Esophagus muscularis mucosa (tissue), 4 donors: ENCODE results near the gene DSCAM.

ENCODE experiments used
- EP300 ChIP-seq: sonication (generic); formaldehyde crosslinking; IDR thresholded peaks from one replicate; pipeline ENCODE4 v1.6.1; 2017; ENCODE audit warnings: antibody characterized with exemption
- POLR2A ChIP-seq: fragments of 450-650 bp; IDR thresholded peaks from one replicate; pipeline ENCODE4 v1.6.1; 2017; ENCODE audit warnings: antibody characterized with exemption, moderate library complexity, mild to moderate bottlenecking, low read depth
- POLR2AphosphoS5 ChIP-seq, 2 donors: sonication (generic); formaldehyde crosslinking; IDR thresholded peaks; one replicate each; pipeline ENCODE4 v1.6.1; 2017; ENCODE audit warnings: antibody characterized with exemption in 2 of 2
- TF ChIP-seq, protein P1 (sequence below), 3 experiments: fragments of 200-600 bp in 2 of 3; fragments of 450-650 bp in 1 of 3; sonication (generic) in 2 of 3; IDR thresholded peaks; one replicate each; pipeline ENCODE4 v1.5.1; 2017 to 2019; ENCODE audit warnings: antibody characterized with exemption in 3 of 3, mild to moderate bottlenecking in 2 of 3, moderate library complexity in 1 of 3

DNA sequence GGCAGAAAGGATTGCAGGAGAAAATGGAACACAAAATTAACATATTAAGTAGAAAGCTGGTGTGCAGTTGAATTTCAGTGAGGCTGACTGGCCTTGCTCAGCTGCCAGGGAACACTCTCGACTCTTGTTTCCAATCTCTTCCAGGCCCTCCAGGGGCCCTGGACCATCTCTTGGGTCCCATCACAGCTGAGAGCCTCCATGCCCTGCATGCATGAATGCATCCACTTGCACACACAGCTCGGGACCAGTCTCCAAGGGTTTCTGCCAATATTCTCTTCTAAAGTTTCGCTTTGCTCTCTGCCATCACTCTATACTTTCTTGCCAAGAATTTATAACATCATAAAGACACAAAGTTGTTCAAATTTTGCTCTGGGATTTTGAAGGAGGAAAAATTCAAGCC, 200.3 kb downstream of the DSCAM start:
- TF ChIP-seq, protein P1, sequence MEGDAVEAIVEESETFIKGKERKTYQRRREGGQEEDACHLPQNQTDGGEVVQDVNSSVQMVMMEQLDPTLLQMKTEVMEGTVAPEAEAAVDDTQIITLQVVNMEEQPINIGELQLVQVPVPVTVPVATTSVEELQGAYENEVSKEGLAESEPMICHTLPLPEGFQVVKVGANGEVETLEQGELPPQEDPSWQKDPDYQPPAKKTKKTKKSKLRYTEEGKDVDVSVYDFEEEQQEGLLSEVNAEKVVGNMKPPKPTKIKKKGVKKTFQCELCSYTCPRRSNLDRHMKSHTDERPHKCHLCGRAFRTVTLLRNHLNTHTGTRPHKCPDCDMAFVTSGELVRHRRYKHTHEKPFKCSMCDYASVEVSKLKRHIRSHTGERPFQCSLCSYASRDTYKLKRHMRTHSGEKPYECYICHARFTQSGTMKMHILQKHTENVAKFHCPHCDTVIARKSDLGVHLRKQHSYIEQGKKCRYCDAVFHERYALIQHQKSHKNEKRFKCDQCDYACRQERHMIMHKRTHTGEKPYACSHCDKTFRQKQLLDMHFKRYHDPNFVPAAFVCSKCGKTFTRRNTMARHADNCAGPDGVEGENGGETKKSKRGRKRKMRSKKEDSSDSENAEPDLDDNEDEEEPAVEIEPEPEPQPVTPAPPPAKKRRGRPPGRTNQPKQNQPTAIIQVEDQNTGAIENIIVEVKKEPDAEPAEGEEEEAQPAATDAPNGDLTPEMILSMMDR (IDR thresholded peaks at IDR 0.05), result no peak
- TF ChIP-seq POLR2A, result no peak
- no peak for TF ChIP-seq EP300
- no peak for TF ChIP-seq POLR2AphosphoS5 (IDR thresholded peaks at IDR 0.05)
